Trophoblast cell (in vitro differentiated cells and primary cell): ENCODE results near the gene PCDHGB2.

Experiments
- DNase-seq, 2 donors: peaks; one replicate each; pipeline ENCODE4 v3.0.0-alpha.2; 2016
- H2AFZ ChIP-seq: 2 replicates; pipeline ENCODE4 v1.6.1; 2013; ENCODE audit warnings: low read length, moderate library complexity, mild to moderate bottlenecking; ENCODE audit not compliant: insufficient read depth, poor library complexity
- H2AK5ac ChIP-seq: 2 replicates; pipeline ENCODE4 v1.6.1; 2013; ENCODE audit warnings: mild to moderate bottlenecking, low read length
- H2BK120ac ChIP-seq: 2 replicates; pipeline ENCODE4 v1.6.1; 2013; ENCODE audit warnings: low read length, mild to moderate bottlenecking, moderate library complexity; ENCODE audit not compliant: insufficient read depth, poor library complexity
- H2BK12ac ChIP-seq: 2 replicates; pipeline ENCODE4 v1.6.1; 2013; ENCODE audit warnings: mild to moderate bottlenecking, low read length, moderate library complexity
- H2BK5ac ChIP-seq: 2 replicates; pipeline ENCODE4 v1.6.1; 2013; ENCODE audit warnings: low read length, low read depth, moderate library complexity, mild to moderate bottlenecking; ENCODE audit not compliant: poor library complexity
- H3K14ac ChIP-seq: 2 replicates; pipeline ENCODE4 v1.6.1; 2013; ENCODE audit warnings: mild to moderate bottlenecking, low read length
- H3K18ac ChIP-seq: 2 replicates; pipeline ENCODE4 v1.6.1; 2013; ENCODE audit warnings: mild to moderate bottlenecking, low read length
- H3K23ac ChIP-seq: 2 replicates; pipeline ENCODE4 v1.6.1; 2013; ENCODE audit warnings: low read length
- H3K27ac ChIP-seq: 2 replicates; pipeline ENCODE4 v1.5.1; 2013; ENCODE audit warnings: low read depth, mild to moderate bottlenecking, inconsistent platforms, low read length, moderate library complexity
- H3K27me3 ChIP-seq: 2 replicates; pipeline ENCODE4 v1.6.1; 2013; ENCODE audit warnings: inconsistent platforms, mild to moderate bottlenecking, low read length, moderate library complexity; ENCODE audit not compliant: insufficient read depth
- H3K36me3 ChIP-seq, 2 experiments: 1 replicate in 1 of 2; 2 replicates in 1 of 2; pipeline ENCODE4 v1.6.1; 2013; ENCODE audit warnings: low read length in 2 of 2, mild to moderate bottlenecking in 2 of 2, moderate library complexity in 1 of 2; ENCODE audit not compliant: insufficient read depth in 2 of 2, control insufficient read depth in 1 of 2
- H3K4ac ChIP-seq: 2 replicates; pipeline ENCODE4 v1.6.1; 2013; ENCODE audit warnings: low read depth, mild to moderate bottlenecking, low read length, moderate library complexity
- H3K4me1 ChIP-seq, 2 experiments: 1 replicate in 1 of 2; 2 replicates in 1 of 2; pipeline ENCODE4 v1.6.1; 2013; ENCODE audit warnings: low read length in 2 of 2, mild to moderate bottlenecking in 2 of 2, moderate library complexity in 1 of 2; ENCODE audit not compliant: insufficient read depth in 2 of 2, control insufficient read depth in 1 of 2
- H3K4me2 ChIP-seq: 2 replicates; pipeline ENCODE4 v1.6.1; 2013; ENCODE audit warnings: inconsistent platforms, mild to moderate bottlenecking, low read length, moderate library complexity
- H3K4me3 ChIP-seq: 2 replicates; pipeline ENCODE4 v1.5.1; 2013; ENCODE audit warnings: mild to moderate bottlenecking, low read depth, low read length, inconsistent platforms
- H3K79me1 ChIP-seq: one replicate; pipeline ENCODE4 v1.6.1; 2013; ENCODE audit warnings: low read length
- H3K79me2 ChIP-seq: 2 replicates; pipeline ENCODE4 v1.6.1; 2013; ENCODE audit warnings: low read length, mild to moderate bottlenecking; ENCODE audit not compliant: control insufficient read depth, insufficient read depth, poor library complexity
- H3K9ac ChIP-seq: 2 replicates; pipeline ENCODE4 v1.6.1; 2013; ENCODE audit warnings: mild to moderate bottlenecking, low read length
- H3K9me3 ChIP-seq: 2 replicates; pipeline ENCODE4 v1.6.1; 2013; ENCODE audit warnings: low read depth, mild to moderate bottlenecking, control low read depth, inconsistent platforms, low read length; ENCODE audit not compliant: insufficient read depth
- H4K12ac ChIP-seq: 2 replicates; pipeline ENCODE4 v1.6.1; 2013; ENCODE audit warnings: low read depth, mild to moderate bottlenecking, low read length, moderate library complexity
- H4K8ac ChIP-seq: 2 replicates; pipeline ENCODE4 v1.6.1; 2013; ENCODE audit warnings: low read depth, mild to moderate bottlenecking, low read length, moderate library complexity
- H4K91ac ChIP-seq: one replicate; pipeline ENCODE4 v1.6.1; 2013; ENCODE audit warnings: low read depth, mild to moderate bottlenecking, low read length, moderate library complexity
- WGBS: extraction: QIAGEN DNeasy Blood & Tissue Kit; methylation state at CpG from one replicate; pipeline ENCODE4 v1.1.7; 2013; ENCODE audit warnings: missing lambda C conversion rate; ENCODE audit not compliant: insufficient read length, insufficient coverage; ENCODE audit errors: extremely low coverage; 5-methylcytosine and 5-hydroxymethylcytosine counted together

PCDHGB2 gene

GRCh38 chr5:141369994-141370848 lies 10.4 kb downstream of the PCDHGB2 start, which contains the start of gene PCDHGB3:
Gene PCDHGB3, plus strand, starts transcription at chr5:141370242. Its CDS starts 153 bp downstream, at chr5:141370395.
- H3K4me3 ChIP-seq = no peak within 1 kb of the TSS
- no peak within 1 kb of the TSS for H2BK120ac ChIP-seq
- no peak within 1 kb of the TSS for H4K91ac ChIP-seq
- no peak within 1 kb of the TSS for H4K8ac ChIP-seq
- H3K27ac ChIP-seq = no peak within 1 kb of the TSS
- no CpG with 5 or more reads among the region's 32 CpGs for WGBS
- H3K27me3 ChIP-seq = no peaks in the 10 kb centered on the region
- peaks cover 38% of the 10 kb centered on the region for H3K9me3 ChIP-seq
- no peak within 1 kb of the TSS for H3K4me2 ChIP-seq
- no peak within 1 kb of the TSS for H3K9ac ChIP-seq
- no peak within 1 kb of the TSS for H2BK5ac ChIP-seq
- H2BK12ac ChIP-seq = no peak within 1 kb of the TSS
- H3K18ac ChIP-seq = no peak within 1 kb of the TSS
- H3K4me1 ChIP-seq = no peaks in the 10 kb centered on the region
- H3K79me2 ChIP-seq = no peaks in the 10 kb centered on the region
- H3K4ac ChIP-seq = no peak within 1 kb of the TSS
- DNase-seq = no peak
- no peak within 1 kb of the TSS for H3K23ac ChIP-seq
- no peak within 1 kb of the TSS for H2AK5ac ChIP-seq
- no peak within 1 kb of the TSS for H4K12ac ChIP-seq
- H2AFZ ChIP-seq = no peak within 1 kb of the TSS
- H3K79me1 ChIP-seq = no peaks in the 10 kb centered on the region
- H3K14ac ChIP-seq = no peak within 1 kb of the TSS
- H3K36me3 ChIP-seq = peaks cover 2 to 3% of the 10 kb centered on the region in 2 experiments

- Histone ChIP-seq H3K79me1 (no peaks in the 10 kb centered on the region), H4K12ac (no peak overlapping the region), H3K4me1 (no peaks in the 10 kb centered on the region), H3K14ac (no peak overlapping the region), H4K8ac (no peak overlapping the region), H3K4ac (no peak overlapping the region), H3K9me3 (peaks cover 36% of the 10 kb centered on the region), H2AFZ (no peak overlapping the region), H2AK5ac (no peak overlapping the region), H2BK120ac (no peak overlapping the region), H3K27ac (no peak overlapping the region), H3K36me3 (peaks cover 2 to 3% of the 10 kb centered on the region in 2 experiments), H3K18ac (no peak overlapping the region), H3K4me2 (no peak overlapping the region), H2BK12ac (no peak overlapping the region), H2BK5ac (no peak overlapping the region), H3K79me2 (no peaks in the 10 kb centered on the region), H3K9ac (no peak overlapping the region), H3K23ac (no peak overlapping the region), H3K4me3 (peak overlapping the region; percentile 13), H4K91ac (no peak overlapping the region), H3K27me3 (no peaks in the 10 kb centered on the region)
- no CpG with 5 or more reads among the region's 69 CpGs for WGBS
- DNase-seq = no peak
These were observed 12.0 kb downstream of the PCDHGB2 start for GRCh38 chr5:141371572-141372475.

- no peak within 1 kb of the TSS for H3K4ac ChIP-seq
- DNase-seq = peak in 1 of 2 donors; percentile 29
- no peak within 1 kb of the TSS for H3K18ac ChIP-seq
- no peaks in the 10 kb centered on the region for H3K79me2 ChIP-seq
- no peak within 1 kb of the TSS for H3K27ac ChIP-seq
- no peak within 1 kb of the TSS for H2AFZ ChIP-seq
- H3K79me1 ChIP-seq = no peaks in the 10 kb centered on the region
- no peak within 1 kb of the TSS for H2BK5ac ChIP-seq
- H2AK5ac ChIP-seq = no peak within 1 kb of the TSS
- peak within 1 kb of the TSS; percentile 3 for H3K4me3 ChIP-seq
- H3K4me1 ChIP-seq = no peaks in the 10 kb centered on the region
- H3K27me3 ChIP-seq = no peaks in the 10 kb centered on the region
- H4K8ac ChIP-seq = no peak within 1 kb of the TSS
- peaks cover 2 to 3% of the 10 kb centered on the region in 2 experiments for H3K36me3 ChIP-seq
- H3K9ac ChIP-seq = no peak within 1 kb of the TSS
- H4K12ac ChIP-seq = no peak within 1 kb of the TSS
- H3K14ac ChIP-seq = no peak within 1 kb of the TSS
- H2BK120ac ChIP-seq = no peak within 1 kb of the TSS
- no peak within 1 kb of the TSS for H3K4me2 ChIP-seq
- WGBS = no CpG with 5 or more reads among the region's 27 CpGs
- no peak within 1 kb of the TSS for H3K23ac ChIP-seq
- no peak within 1 kb of the TSS for H4K91ac ChIP-seq
- H3K9me3 ChIP-seq = peaks cover 36% of the 10 kb centered on the region
- no peak within 1 kb of the TSS for H2BK12ac ChIP-seq
These were observed 14.0 kb downstream of the PCDHGB2 start, which contains the start of gene PCDHGA6 for GRCh38 chr5:141373673-141374317. Gene PCDHGA6, plus strand, starts transcription at chr5:141373891. Its CDS starts 193 bp downstream, at chr5:141374084.

GRCh38 chr5:141374627-141375026 lies 14.8 kb downstream of the PCDHGB2 start:
- Histone ChIP-seq H2BK12ac (no peak overlapping the region), H2AK5ac (no peak overlapping the region), H3K79me2 (no peaks in the 10 kb centered on the region), H3K27me3 (no peaks in the 10 kb centered on the region), H2BK5ac (no peak overlapping the region), H3K4me3 (no peak overlapping the region), H3K79me1 (no peaks in the 10 kb centered on the region), H4K91ac (no peak overlapping the region), H3K14ac (no peak overlapping the region), H3K27ac (no peak overlapping the region), H3K4me2 (no peak overlapping the region), H4K8ac (no peak overlapping the region), H3K9ac (no peak overlapping the region), H2BK120ac (no peak overlapping the region), H3K23ac (no peak overlapping the region), H3K4me1 (no peaks in the 10 kb centered on the region), H3K18ac (no peak overlapping the region), H2AFZ (no peak overlapping the region), H3K4ac (no peak overlapping the region), H3K36me3 (peaks cover 2 to 3% of the 10 kb centered on the region in 2 experiments), H3K9me3 (peaks cover 36% of the 10 kb centered on the region), H4K12ac (no peak overlapping the region)
- DNase-seq = no peak
- no CpG with 5 or more reads among the region's 14 CpGs for WGBS
